IPS DF 4.7 (cell line): Measurements from ENCODE around the gene NPAS3.
"Not testable (repeated sequence)": the region's sequence is repeated elsewhere in the genome, so short reads cannot be mapped to it uniquely, and the experiment has no call there.

Experiments used
- DNase-seq: peaks from one replicate; pipeline ENCODE4 v3.0.0-alpha.2; 2013; ENCODE audit warnings: low spot score; ENCODE audit errors: extremely low read depth

Gene NPAS3

DNA sequence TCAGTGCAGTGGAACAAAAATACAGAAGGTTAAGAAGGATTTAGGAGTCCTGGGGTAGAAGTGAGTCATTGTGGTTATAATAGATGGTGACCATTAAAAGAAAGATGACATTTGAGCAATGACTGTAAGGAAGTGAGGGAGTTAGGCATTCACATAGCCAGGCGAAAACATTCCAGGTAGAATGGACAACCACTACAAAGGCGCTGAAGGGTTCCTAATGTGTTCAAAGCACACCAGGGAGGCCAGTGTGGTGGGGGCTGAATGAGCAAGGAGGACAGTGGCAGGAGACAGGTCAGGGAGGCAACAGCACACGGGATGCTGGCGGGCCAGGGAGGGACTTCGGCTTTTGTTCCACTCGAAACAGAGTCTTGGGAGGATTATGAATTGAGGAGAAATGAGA lies 129.9 kb downstream of the NPAS3 start:
- no peak for DNase-seq

- DNase-seq, result no peak
These were observed 131.8 kb downstream of the NPAS3 start for GRCh38 chr14:33070475-33070874.

- no peak for DNase-seq
These were observed 134.3 kb downstream of the NPAS3 start for GRCh38 chr14:33073023-33073422.

DNA sequence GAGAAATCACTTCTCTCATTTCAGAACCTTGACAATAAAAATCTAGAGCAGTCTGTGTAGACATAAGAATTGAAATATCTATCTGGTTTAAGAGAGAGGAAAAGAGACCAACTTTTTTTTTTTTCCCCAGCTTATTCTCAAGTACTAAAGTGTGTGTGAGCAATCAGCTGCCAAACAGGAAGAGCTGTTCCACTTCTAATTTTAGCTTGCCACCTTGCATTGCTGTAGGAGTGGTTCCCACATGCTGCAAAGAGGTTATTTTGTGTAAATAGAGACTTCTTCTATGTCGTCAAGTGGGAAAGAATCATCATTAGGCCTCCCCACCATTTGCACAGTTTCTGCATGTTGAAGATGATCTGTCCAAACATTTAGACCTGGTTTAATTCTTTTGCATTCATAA lies 142.6 kb downstream of the NPAS3 start:
- no peak for DNase-seq

DNA sequence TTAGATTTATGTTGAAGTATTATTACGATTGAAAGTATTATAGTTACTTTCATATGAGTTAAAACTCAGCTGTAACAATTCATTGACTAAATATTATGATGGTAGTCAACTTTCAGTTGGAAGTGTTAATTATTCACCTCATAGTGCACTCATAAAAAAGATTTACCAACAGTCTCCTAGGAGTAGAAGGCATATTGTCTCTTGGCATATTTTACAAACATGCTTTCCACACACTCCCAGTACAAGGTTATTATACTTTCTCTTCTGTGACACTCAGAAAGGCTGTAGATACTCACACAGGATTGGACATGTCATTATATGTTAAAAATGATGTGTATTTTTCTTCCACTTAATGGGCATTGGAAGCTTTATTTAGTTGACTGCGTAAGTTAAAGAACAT lies 147.1 kb downstream of the NPAS3 start:
- no peak for DNase-seq

DNA sequence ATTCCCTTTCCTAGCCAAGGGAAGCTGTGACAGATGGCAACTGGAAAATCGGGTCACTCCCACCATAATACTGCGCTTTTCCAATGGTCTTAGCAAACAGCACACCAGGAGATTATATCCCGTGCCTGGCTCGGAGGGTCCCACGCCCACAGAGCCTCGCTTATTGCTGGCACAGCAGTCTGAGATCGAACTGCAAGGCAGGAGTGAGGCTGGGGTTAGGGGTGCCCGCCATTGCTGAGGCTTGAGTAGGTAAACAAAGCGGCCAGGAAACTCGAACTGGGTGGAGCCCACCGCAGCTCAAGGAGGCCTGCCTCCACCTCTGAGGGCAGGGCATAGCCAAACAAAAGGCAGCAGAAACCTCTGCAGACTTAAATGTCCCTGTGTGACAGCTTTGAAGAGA lies 149.6 kb downstream of the NPAS3 start:
- not testable (repeated sequence) for DNase-seq

DNA sequence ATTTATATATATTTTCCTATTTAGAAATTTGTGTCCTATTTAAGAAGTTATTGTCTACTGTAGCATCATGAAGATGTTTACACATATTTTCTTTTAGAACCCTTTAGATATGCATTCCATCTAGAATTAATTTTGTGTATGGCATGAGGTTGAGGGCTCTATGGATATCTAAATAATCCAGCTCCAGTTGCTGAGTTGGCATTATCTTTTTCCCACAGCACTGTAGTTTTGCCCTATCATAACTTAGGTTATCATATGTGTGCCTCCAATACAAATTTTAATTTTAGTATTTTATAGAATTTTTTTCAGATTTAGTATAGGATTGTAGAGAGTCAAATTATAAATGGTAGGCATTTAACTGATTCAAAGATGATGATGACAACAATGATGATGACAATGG lies 159.3 kb downstream of the NPAS3 start:
- DNase-seq, result no peak

GRCh38 chr14:33103489-33103888 lies 164.8 kb downstream of the NPAS3 start:
- DNase-seq, result no peak

GRCh38 chr14:33103966-33104365 lies 165.3 kb downstream of the NPAS3 start:
- DNase-seq, result no peak

GRCh38 chr14:33110737-33111443 lies 172.2 kb downstream of the NPAS3 start:
- DNase-seq, result no peak

DNA sequence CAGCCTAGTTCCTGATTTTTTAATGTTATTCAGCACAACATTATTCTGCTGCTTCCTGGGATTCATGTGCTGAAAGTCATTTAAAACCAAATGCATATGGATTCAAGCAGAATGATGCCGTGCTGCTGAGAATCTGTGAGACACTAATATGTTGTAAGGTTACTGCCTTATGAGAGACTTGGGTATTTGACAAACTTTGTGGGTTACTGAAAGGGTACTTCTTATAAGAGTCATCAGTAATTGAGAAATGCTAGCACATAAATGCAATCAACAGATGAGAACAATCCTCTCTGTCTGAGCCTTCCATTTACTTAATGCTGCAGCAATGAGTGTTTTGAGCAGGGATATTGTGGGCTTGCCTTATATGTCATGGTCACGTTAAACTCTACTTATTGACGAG lies 175.7 kb downstream of the NPAS3 start:
- DNase-seq, result no peak

DNA sequence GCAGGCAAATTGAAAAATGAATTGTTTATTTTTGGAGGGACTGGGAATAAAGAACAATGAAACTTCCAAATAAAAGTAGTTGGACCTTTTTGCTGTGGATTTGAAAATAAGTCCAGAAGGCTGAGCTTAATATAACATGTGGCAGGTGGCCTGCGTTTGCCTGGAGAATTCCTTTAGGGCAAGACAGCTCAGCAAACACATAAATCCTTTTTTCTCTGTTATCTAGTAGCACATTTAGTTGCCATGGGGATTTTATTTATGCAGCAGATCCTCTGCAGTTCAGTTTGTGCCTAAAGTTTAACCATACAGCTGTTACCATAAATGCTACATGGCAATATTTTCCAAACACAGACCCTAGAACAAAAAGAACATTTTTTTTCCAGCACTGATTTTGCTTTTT lies 180.0 kb downstream of the NPAS3 start:
- DNase-seq, result no peak

DNA sequence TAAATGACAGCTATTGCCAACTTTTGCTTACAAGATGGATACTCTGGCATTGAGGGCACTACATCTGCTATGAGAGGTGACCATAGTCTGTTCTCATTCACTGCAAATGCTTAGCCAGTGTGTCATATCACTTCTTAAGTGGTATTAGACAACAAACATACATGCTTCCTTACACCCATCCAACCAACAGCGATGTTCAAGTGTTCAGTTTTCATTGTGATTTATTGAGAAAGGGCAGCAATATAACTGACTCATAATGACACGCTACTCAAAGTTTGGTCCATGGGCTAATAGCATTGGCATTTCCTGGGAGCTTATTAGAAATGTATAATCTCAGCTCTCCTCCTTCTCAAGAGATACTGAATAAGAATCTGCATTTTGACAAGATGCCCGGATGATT lies 181.7 kb downstream of the NPAS3 start:
- no peak for DNase-seq

- DNase-seq, result no peak
These were observed 182.3 kb downstream of the NPAS3 start for GRCh38 chr14:33120966-33121365.

DNA sequence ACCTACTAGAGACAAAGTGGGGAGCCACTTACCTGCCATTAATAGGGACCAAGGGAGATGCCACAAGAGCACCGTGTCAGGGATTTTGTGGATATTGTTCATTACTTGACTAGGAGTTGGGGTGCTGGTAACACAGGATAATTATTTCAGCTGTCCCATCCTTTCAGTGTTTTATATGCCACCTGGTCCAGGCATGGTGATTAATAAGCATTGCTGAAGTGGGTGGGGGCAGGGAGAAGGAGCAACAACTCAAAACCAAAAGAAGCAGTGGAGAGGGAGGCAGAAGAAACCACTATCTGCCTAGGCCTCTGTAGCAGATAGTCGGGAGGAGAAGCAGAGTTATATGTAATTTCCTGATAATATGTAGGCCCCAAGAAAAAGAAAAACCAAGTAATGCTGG lies 184.6 kb downstream of the NPAS3 start:
- no peak for DNase-seq

GRCh38 chr14:33126433-33126832 lies 187.8 kb downstream of the NPAS3 start:
- DNase-seq, result no peak

DNA sequence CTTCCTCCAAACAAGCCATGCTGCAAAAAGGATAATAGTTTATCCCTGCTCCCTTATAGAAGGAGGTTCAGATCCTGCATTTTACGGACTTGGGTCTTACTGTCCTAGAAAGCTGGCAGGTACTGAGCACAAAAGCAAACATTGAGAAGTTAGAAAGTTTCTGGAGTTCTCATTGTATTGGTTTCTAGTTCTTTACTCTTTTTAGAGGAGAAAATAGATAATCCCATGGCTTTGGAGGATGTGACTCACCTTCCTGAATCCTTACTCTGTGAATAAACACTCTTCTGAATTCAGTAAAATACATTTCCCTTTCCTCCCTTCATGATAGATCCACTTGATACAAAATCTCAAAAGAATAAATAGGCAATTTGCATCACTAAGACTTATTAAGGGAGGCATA lies 188.9 kb downstream of the NPAS3 start:
- no peak for DNase-seq

- no peak for DNase-seq
These were observed 193.1 kb downstream of the NPAS3 start for GRCh38 chr14:33131801-33132200.

- DNase-seq, result no peak
These were observed 195.5 kb downstream of the NPAS3 start for GRCh38 chr14:33134162-33134561.

DNA sequence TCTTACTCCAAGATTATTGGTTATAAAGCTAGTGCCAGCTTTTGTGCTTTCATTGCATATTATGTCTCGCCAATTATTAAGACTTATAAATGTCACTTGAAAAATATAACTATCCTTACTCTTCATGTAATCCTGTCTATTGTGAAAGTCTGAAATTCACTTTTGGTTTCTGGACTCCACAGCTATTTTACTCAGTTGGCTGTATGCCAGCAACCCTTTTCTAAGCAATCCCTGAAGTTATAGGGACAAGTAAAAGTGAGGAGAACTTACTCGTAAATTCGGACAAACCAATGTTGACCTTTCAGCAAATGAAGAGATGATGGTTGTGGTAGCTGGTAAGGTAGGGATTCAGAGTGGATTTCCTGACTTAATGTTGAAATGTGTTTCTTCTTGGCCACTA lies 196.3 kb downstream of the NPAS3 start:
- no peak for DNase-seq

DNA sequence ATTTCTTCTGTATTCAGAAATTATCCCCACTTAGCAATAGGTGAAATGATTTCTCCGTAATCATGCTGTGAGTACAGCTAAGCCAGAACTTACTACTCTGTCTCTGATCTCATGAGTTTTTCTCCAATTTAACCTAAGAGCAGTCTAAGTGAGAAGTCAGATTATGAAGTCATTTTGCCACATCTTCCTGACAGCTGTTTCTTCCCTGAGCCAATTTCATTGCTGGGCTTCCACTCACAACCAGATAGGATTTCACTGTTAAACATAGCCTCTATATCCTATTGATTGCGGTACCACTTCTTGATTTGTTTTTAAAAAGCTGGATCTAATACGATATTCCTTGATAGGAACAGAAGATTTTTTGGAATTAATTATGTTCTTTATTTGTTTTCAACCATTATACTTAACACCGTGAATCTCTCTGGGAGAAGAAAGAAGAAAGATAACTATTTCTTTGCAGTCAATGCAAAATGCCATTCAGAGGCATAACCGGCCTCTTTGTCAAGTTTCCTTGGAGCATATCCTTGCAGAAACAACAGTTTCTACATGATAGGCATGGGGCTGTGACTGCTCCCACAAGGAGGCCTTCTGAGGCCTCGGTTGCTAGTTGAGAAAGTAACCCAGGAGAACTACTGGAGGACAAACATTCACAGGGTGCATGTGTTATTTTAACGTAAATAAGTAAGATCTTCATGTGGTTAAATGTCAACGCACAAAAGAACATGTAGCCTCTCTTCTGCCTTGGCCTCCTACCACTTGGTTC lies 212.2 kb downstream of the NPAS3 start:
- no peak for DNase-seq

- no peak for DNase-seq
These were observed 224.4 kb downstream of the NPAS3 start for GRCh38 chr14:33163109-33163508.

GRCh38 chr14:33163600-33163999 lies 224.9 kb downstream of the NPAS3 start:
- no peak for DNase-seq
